Measurements from ENCODE around the gene IQSEC1.

The IQSEC1 gene

DNA sequence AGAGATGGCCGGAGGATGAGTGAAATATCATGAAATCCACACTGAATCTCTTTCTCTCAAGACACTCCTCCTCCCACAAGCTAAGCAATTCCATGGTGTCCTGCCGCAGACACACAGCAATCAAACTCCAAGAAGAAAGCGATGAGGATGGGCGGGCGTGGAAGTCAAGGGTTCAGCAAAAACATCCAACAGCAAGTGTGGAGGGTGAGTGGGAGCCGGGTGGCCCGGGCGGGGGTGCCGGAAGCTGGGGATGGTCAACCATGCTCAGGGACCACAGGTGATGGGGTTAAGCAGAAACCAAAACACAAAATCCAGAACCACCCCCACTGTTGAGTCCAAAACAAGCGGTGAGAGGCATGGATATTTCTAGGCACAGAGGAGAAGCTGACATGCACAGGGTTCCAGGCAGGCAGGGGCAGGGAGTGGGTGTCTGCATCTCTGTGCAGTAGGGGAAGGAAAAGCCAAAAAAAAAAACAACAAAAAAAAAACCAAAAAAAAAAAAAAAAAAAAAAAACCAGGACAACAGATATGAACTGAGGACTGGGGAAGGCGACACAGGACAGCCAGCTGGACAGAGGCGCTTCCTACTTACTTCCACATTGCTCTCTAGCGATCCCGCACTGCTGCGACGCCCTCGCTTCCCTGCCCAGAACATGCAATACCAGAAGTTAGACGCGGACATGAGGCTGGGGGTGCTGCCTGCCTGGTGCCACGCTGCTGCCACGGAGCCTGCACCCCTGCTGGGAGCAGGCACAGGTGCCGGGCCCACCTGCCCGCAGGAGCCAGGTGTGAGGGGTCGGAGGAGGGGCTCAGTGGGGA, 170.8 kb downstream of the IQSEC1 start:
- no peak for DNase-seq

DNA sequence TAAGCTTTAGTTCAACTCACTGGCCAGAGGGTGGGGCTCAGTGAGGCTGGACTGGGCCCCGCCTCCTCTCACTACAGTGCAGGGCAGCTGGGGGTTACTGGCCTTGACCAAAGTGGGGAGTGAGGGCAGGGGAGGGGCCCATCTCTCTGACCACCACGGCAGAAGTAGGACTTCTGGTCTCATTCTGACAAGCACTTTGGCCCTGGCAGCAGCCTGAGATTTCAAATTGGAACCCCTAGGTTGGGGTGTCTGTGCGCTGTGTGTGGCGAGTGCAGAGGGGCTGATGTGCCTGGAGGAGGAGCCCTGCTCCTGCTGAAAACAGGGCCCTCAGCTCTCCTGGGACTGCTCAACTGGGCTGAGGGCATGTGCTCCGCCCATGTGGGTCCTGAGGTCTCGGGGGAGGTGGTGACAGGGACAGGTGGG, 171.6 kb downstream of the IQSEC1 start:
- DNase-seq: no peak

DNA sequence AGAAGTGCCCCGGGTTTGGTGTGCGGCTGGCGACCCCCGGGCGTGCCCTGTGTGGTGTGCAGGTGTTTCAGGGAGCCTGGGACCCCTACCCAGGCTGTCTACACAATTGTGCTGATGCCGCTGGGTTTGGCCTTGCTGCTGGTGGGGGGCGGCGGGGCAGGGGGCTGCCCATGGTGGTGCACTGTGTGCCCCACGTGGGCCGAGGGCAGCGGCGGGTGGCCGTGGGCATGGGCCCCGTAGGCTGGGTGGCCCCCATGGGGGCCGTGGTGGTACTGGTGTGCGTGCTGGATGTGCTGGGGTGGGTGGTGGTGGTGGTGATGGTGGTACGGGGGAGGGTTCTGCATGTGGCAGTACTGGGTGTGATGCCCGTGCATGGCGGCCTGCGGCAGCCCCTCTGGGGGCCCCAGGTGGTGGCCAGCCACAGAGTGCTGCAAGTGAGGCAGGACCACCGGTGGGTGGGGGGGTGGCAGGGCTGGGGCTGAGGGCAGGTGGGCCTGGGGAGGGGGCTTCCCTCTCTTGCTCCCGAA, 172.3 kb downstream of the IQSEC1 start:
- no peak for DNase-seq

DNA sequence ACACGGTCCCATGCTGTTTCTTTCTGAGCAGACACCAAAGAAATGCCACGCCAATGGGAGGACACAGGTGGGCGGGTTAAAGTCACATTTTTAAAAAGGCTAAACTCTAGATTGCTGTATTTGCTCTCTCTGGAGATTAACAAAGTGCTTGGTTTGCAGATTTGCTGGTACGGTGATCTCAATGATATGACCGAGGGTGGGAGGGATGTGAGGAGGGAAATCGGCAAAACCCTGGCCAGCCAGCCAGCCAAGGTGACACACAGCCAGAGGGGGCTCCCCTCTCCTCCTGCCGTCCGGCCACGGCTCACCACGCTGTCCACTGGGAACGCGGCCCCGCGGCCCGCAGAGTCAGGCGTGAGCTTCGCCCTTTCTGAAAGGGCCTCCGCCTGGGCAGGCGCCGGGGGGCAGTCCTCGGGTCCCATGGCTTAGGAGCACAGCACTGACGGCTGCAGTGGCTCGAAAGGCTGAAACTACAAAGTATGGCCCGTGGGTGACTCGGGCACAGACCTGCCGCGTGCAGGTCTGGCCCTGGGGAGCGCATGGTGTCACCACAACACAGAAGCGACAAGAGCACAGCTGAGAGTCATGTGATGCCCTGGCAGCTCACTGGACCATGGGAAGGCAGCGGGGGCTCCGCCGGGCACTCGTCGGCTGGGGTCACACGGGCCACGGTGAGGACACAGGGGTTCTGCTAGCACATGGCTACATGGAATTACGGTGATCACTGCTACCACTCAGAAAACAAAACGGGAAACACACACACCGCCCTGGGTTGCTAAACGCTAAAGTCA, 174.1 kb downstream of the IQSEC1 start:
- no peak for DNase-seq

DNA sequence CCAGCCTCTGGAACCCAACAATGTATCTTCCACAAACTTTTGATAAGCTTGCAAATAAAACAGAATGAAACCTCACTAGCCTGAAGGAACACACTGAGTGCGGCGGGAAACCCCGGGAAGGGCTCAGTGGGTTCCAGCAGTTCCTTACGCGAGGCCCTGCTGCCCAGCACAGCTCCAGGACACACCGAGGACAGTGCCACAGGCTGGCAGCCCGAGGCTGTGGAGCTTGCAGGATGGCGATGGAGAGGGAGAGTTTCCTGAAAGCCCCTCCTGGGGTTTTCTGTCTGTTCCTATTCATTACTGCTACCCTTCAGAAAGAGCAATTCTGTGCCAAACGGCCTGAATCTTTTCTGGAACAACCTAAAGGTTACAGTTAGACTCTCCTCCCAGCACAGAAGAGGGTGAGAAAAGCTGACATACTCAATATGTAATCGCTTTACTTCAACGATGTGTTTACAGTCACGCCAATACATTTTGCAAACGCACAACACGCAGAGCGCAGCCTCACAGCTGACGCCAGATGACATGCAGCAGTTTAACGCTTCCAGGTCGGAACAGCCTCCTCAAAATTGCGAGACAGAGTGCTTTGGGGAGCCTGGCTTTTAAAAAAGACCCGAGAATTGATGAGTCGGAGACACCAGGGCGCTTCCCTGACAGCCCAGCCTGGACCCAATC, 174.8 kb downstream of the IQSEC1 start:
- no peak for DNase-seq

DNA sequence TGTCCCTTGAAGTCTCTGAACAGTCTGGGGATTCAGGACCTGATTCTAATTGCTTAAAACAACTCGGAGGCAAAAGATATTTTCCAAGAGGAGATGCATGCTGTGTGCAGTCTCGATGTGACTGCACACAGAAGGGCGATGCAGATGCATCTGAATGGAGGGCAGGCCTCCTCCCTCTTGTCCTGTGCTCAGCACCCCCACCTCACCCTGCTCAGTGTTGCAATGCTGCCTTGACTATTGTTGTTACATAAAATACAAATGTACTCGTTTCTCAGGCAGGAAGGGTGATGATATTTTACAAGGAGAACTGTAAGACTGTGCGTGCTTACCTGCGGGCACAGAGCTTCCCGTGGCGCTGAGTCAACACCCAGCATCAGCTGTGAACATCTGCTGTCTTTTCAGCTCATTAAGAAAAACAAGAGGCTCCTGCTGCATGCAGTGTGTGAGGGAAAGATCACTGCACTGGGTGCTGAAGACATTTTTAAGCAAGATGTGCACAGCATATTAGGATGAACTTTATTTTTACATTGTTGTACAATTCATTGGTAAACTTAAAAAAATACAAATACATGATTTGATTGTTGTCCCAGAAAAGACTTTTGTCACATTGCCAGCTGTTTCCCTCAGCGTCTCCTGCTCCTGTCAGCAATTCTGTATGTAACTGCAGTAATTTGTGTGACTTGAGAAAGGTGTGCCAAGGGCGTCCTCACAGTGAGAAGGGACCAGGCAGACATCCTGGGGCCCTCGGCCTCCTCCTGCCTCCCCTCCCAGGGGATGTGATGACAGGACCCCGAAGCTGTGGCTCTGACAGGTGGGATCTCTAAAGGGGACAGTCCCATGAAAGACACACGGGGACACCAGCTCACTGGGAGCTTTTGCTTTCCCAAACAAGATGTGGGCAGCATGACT, 175.6 kb downstream of the IQSEC1 start:
- no peak for DNase-seq

DNA sequence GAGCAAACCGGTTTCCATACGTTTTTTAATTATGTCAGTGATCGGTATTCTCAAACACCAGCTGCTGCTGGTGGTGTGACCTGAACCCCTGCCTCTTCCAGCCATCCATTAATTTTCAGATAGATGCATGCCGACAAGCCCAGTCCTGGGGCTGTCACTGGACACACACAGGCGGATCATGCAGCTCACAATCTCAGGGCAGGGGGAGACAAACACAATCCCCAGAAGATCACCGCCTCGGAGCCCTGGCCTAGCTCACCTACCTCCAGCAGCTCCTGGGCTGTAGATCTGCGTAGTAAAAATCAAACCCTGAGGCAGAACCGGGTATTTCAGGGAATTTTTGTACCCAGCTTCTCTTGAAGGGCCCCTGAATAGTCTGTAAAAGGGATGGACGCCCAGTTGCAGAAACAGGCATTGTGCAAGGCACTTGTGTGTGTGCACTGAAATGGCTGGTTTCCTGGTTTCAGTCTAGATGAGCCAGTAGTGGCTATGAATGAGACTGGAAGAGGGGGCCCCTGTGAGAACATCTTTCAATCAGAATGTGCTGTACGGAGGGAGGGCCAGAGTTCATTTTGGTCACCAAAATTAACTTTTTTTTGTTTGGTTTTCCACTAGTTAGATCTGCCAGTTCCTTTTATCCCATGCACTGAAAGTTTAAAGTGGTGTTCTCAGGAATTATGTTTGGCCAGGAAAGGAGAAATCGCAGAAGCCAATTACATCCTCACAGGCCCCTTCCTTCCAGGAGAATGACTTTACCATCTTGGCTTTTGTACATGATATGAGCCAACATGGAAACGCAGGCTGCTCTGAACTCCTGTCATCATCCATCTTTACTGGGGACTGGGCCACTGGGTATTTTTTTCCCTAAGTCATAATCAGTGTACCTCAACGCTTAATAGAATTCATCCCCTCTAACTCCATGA, 176.9 kb downstream of the IQSEC1 start:
- no peak for DNase-seq

DNA sequence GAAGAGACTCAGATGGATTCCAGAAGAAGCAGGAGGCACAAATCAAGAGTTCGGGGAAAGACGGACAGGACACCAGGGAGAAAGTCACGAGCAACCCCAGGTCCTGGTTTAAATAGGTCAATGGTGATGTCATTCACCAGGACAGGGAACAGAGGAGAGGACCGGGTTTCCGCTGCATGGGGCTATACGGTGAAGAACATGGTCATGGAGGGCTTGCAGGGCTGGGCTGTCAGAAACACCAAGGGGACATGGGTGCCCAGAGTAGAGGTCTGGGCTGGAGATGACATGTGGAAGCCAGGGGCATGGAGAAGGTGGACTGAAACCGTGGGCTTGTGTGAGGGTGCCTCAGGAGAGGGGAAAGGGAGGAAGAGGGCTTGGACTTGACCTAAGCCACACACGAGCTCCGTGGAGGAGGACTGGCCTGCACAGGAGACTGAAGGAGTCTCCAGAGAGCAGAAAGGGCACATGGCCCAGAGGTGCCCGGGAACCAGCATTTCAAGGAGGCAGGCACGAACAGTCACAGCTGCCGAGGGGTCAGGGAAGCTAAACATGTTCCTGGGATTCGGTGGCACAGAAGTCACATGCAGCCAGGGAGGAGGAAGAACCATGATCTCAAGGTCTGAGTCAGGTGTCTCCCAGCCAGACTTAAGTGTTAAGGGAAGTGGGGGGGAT, 177.7 kb downstream of the IQSEC1 start:
- DNase-seq: no peak

DNA sequence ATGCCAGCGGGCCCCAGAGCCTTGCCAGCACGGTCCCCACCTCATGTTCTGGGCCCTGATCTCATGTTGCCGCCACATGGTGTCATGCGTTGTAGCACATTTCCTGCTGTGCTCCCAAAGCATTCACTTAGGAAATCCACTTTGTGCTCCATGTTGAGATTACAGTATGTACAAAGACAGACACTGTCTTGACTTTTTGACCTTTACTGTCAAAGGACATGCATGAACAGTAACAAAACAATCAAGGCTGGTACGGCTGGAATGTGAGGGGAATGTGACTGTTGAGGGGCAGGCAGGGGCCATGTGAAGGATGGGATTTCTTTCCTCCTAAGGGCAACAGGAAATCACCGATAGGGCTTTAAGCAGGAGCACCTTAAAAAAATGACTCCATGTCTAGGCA, 178.6 kb downstream of the IQSEC1 start:
- no peak for DNase-seq

DNA sequence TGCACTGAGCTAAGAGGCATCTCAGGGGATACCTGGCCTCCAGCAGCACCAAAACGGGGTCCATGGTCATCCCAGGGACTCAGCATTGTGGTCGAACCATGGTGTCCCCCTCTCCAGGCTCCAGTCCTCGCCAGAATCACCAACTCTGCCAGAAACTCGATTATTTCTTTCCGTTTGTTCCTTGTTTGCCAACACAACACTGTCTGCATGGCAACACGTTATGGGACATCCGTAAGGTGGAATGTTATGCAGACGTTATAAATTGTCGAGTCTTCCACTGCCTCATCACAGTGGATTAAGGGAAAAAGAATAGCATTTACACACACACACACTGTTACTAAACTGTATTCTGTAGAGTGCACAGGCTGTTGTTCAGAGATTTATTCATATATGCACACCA, 179.4 kb downstream of the IQSEC1 start:
- no peak for DNase-seq

DNA sequence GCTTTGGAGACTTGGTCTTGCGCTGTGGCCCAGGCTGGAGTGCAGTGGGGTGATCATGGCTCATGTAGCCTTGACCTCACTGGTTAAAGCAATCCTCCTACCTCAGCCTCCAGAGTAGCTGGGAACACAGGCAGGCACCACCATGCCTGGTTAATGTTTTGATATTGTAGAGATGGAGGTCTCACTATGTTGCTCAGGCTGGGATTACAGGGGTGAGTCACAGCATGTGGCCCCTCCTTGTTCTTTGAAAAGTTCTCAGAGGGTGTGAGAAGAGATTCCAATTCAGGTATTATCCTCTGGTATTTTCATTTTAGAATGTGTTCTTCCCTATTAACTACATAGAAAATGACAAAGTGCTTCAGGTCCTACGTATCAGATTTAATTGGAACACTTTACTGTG, 180.0 kb downstream of the IQSEC1 start:
- DNase-seq: no peak

DNA sequence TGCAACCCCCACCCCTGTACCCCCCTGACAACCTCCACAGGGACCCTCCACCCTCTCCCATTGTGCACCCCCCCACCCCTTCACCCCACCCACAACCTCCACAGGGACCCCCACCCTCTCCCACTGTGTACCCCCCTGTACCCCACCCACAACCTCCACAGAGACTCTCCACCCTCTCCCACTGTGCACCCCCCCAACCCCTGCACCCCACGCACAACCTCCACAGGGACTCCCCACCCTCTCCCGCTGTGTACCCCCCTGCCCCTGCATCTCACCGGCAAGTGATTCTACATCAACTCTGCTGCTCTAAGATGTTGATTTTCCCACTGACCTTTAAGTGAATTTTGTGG, 180.4 kb downstream of the IQSEC1 start:
- DNase-seq: no peak

DNA sequence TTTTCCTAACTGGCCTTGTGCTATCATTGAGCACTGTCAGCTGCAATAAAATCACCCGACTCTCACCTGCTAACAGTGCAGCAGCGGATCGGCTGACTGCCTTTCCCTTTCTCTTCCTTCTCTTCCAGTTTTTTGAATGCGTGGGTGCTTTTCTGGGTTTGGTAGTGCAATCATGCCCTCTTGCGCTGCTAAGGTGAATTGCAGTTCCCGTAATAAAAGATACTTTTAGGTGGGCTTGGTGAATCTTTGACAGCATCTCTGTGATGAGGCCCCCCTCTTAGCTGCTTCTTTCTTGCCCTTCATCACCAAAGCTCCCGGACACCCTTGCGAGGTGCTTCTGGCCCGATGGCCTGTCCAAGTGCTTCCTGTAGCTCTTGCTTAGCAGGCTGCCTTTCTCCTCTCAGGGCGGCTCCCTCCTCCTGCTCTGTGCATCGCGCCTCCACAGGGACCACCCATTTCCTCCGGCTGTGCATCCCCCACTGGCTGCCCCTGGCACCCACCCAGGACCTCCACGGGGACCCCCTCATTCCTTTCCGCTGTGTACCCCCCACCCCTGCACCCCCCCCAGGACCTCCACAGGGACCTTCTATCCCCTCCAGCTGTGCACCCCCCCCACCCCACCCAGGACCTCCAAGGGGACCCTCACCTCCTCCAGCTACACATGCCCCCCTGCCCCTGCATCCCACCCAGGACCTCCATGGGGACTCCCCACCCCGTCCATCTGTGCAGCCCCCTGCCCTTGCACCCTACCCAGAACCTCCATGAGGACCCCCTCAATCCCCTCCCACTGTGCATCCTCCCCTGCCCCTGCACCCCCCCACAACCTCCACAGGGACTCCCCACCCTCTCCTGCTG, 181.0 kb downstream of the IQSEC1 start:
- peak; percentile 44 for DNase-seq

DNA sequence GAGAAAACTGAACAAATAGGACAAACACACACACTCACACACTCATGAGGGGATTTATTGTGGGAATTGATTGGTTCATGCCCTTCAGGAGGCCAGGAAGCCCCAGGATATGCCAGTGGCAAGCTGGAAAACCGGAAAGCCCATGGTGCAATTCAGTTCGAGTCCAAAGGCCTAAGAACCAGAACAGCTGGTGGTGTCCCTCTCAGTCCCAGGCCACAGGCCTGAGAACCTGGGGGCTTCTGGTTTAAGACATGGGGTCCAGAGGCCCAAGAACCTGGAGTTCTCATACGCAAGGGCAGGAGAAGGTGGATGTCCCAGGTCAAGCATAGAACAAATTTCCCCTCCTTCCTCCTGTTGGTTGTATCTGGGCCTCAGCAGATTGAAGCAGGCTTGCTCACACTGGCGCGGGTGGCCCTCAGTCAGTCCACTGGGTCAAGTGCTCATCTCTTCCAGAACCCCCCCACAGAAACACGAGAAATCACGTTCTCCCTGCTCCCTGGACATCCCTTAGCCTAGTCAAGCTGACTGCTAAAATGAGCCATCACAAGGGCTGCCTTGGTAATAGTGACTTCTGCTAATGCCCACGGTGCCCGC, 181.7 kb downstream of the IQSEC1 start:
- no peak for DNase-seq

DNA sequence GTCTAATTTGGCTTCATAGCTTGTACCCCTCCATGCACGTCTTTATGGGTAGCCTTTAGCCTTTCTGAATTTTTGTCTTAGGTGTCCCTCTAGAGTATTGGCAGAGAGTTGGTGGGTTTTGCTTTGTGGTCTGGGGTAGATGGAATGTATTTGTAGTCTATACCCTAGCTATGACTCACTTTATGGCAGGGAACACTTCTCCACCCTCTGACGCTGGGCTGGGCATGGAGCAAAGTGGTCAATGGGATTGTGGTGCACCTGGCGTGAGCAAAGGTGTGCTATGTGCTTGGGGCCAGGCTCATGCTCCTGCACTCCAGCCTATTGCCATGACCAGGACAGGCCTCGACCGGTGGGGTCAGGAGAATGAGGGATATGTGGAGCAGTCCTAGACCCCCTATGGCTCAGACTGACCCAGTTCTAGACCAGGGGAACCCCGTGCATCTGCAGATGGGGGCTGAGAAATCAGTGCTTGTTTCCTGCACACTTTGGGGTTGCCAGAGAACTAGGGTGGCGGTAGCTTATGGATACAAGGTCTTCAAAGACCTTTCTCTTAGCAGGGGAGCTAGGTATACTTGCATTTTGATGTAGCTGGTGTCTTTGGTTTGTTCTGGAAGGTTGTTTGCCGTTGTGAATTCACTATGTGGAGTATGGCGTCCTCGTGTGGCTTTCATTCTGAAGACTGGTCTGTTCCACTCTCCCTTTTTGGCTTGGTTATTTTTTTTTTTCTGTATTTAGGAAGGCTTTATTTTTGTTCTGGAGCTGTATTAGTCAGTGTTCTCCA, 182.4 kb downstream of the IQSEC1 start:
- DNase-seq: no peak

DNA sequence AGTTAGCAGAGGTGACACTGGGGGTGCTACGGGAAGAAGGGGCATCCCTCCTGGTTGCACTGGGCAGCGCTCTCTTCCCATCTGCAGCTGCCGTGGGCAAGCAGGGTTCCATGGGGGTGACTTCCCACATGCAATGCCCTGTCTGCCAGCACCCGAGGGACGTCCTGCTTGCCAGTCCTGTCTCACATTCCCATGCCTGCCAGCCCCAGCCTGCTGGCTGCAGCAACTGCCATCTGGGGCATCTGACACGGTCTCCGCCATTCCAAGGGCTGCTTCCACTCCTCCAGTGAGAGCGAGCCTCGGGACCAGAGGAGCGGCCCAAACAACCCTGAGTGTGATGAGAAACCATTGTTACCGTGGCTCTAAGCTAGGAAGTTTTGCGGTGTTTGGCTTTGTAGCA, 186.5 kb downstream of the IQSEC1 start:
- DNase-seq: no peak

DNA sequence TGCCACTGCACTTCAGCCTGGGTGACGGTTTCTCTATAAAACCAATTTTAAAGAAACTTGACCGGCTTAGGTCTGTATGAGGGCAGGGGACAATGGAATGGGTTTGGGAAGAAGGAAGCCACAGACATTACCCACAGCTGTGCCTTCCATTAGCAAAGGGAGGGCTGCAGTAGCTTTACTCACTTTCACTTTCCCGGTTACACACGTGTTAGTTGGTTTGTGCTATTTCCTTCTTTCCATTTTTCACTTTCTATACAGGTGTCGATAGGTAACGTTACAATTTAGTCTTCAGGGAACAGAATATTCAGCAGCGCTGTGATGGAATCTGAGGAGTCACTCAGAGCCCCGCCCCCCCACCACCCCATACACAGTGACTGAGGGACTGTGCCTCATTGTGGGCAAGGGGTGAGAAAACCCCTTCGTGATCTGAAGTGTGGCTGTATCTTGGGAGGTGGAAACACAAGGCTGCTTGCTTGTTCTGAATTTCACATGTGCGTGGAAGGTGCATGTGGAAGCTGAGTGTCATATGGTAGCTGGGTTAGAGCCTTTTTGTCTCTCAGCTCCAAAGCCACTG, 187.0 kb downstream of the IQSEC1 start:
- peak; percentile 28 for DNase-seq

DNA sequence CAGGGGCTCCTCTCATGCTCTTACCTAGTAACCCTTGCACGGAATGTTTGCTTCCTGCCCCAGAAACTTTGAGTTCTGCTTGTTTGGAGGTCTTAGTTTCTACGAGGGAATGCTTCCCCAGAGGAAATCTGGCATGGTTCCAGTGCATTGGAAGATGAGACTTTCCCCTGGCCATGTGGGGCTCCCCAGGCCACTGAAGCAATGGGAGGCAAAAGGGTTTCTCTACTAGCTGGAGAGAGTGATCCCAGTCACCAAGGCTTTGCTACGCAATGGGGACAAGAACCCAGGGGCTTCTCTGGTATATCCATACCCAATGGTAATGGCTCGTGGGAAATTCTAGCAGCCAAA, 187.7 kb downstream of the IQSEC1 start:
- DNase-seq: no peak

Data from activated naive CD4-positive, alpha-beta T cell treated with Interleukin-2 at 50 U/mL for 16 hours (primary cell).